K562 (cell line): Measurements from ENCODE around the gene NRM. TPM values are rescaled to one million over a fixed set of nuclear protein-coding genes. Genes with fewer than 3 reads are reported as not detected.

Source experiments
- CTBP1 ChIP-seq: fragments of 450-650 bp; IDR thresholded peaks from 2 replicates; pipeline ENCODE4 v1.6.1; 2016; ENCODE audit warnings: borderline replicate concordance
- TCF7L2 ChIP-seq: fragments of 150-350 bp; IDR thresholded peaks from 2 replicates; pipeline ENCODE4 v1.6.1; 2016; ENCODE audit warnings: low read depth, mild to moderate bottlenecking, low read length, moderate library complexity
- ZZZ3 ChIP-seq: fragments of 450-650 bp; IDR thresholded peaks from 2 replicates; pipeline ENCODE4 v1.6.1; 2016; ENCODE audit warnings: antibody characterized with exemption, mild to moderate bottlenecking, moderate library complexity
- polyA plus RNA-seq, 8 experiments: library from polyadenylated mRNA; depleted of rRNA in 4 of 8; stranded (reverse) in 5 of 8; unstranded in 3 of 8; fragments of >200 nt; fragmentation: Nextera tagmentation in 2 of 8; fragmentation: Illumina TruSeq in 1 of 8; extraction: Ambion mirVana in 2 of 8; extraction: Trizol in 1 of 8; gene quantifications; 2 replicates each; pipeline versions ENCODE4 v1.2.1 to v1.2.3, GENCODE V29; 2011 to 2014; ENCODE audit warnings: inconsistent platforms in 1 of 8, missing spikeins in 1 of 8
- total RNA-seq, 7 experiments: library from RNA; depleted of rRNA in 6 of 7; stranded (reverse); fragments of >200 nt in 6 of 7; fragmentation: Illumina TruSeq in 2 of 7; extraction: Trizol in 2 of 7; gene quantifications; 2 replicates each; pipeline versions ENCODE4 v1.2.1 to v1.2.3, GENCODE V29; 2011 to 2021; ENCODE audit warnings: low replicate concordance in 1 of 7
- TF ChIP-seq, protein P1 (sequence below): fragments of 450-650 bp; IDR thresholded peaks from 2 replicates; pipeline ENCODE4 v1.6.1; 2018; ENCODE audit not compliant: partially characterized antibody
- TF ChIP-seq, protein P2 (sequence below), 2 experiments: fragments of 450-650 bp in 1 of 2; sonication (generic) in 1 of 2; formaldehyde crosslinking in 1 of 2; IDR thresholded peaks; 2 replicates each; pipeline versions ENCODE4 v1.7.1 to v1.9.0; 2016 to 2022; ENCODE audit warnings: inconsistent platforms in 1 of 2, mild to moderate bottlenecking in 1 of 2, missing genetic modification reagents in 1 of 2
- TF ChIP-seq, protein P3 (sequence below): fragments of 450-650 bp; formaldehyde crosslinking; IDR thresholded peaks from 2 replicates; pipeline ENCODE4 v1.4.0; 2020; ENCODE audit warnings: mild to moderate bottlenecking, moderate library complexity
- TF ChIP-seq, protein P4 (sequence below): IDR thresholded peaks from 2 replicates; pipeline ENCODE4 v1.6.1; 2014; ENCODE audit warnings: antibody characterized with exemption

The NRM gene
- total and polyA plus RNA-seq, 9 of the 15 experiments (the other 6 are each of a cell fraction or from before 2014, with no cell fraction given): 9.7 to 58.2 (median 18.1) TPM

DNA sequence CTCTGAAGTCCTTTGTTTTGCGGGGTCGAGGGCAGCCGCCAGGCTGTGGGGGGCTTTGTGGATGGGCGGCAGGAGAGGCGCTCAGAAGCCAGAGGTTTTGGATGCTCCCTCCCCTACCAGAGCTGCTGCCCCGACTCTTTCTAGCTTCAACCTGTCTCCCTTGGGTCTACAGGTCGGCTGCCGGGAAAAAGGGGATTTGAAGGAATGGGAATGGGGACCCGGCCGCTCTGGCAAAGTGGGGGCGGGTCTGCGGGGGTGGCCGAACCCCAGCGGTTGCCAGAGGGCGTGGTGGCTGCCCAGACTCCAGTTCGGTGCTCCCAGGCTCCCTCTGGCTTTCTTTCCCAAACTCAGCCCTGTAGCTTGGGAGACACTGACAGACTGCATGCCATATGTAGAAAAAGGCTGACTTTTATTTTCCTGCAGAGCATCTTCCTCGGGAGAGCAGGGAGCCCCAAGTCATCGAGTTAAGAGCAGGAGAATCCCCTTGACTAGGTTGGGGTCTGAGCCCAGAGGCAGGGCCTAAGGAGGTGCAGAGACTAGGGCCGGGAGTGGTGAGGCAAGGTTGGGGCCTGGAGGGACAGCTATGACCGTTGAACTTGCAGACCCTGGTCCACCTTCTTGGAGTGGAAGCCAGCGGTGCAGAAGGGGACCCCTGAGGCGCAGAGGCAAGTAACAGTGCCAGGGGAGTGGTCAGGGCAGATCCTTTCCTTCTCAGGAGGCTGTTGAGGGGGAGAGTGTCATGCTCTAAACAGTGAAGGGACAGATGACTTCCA, 2.9 kb downstream of the NRM start (continued):
- TF ChIP-seq, protein P1, sequence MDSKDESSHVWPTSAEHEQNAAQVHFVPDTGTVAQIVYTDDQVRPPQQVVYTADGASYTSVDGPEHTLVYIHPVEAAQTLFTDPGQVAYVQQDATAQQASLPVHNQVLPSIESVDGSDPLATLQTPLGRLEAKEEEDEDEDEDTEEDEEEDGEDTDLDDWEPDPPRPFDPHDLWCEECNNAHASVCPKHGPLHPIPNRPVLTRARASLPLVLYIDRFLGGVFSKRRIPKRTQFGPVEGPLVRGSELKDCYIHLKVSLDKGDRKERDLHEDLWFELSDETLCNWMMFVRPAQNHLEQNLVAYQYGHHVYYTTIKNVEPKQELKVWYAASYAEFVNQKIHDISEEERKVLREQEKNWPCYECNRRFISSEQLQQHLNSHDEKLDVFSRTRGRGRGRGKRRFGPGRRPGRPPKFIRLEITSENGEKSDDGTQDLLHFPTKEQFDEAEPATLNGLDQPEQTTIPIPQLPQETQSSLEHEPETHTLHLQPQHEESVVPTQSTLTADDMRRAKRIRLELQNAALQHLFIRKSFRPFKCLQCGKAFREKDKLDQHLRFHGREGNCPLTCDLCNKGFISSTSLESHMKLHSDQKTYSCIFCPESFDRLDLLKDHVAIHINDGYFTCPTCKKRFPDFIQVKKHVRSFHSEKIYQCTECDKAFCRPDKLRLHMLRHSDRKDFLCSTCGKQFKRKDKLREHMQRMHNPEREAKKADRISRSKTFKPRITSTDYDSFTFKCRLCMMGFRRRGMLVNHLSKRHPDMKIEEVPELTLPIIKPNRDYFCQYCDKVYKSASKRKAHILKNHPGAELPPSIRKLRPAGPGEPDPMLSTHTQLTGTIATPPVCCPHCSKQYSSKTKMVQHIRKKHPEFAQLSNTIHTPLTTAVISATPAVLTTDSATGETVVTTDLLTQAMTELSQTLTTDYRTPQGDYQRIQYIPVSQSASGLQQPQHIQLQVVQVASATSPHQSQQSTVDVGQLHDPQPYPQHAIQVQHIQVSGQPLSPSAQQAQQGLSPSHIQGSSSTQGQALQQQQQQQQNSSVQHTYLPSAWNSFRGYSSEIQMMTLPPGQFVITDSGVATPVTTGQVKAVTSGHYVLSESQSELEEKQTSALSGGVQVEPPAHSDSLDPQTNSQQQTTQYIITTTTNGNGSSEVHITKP: no peak
- TF ChIP-seq TCF7L2: no peak
- TF ChIP-seq, protein P2, sequence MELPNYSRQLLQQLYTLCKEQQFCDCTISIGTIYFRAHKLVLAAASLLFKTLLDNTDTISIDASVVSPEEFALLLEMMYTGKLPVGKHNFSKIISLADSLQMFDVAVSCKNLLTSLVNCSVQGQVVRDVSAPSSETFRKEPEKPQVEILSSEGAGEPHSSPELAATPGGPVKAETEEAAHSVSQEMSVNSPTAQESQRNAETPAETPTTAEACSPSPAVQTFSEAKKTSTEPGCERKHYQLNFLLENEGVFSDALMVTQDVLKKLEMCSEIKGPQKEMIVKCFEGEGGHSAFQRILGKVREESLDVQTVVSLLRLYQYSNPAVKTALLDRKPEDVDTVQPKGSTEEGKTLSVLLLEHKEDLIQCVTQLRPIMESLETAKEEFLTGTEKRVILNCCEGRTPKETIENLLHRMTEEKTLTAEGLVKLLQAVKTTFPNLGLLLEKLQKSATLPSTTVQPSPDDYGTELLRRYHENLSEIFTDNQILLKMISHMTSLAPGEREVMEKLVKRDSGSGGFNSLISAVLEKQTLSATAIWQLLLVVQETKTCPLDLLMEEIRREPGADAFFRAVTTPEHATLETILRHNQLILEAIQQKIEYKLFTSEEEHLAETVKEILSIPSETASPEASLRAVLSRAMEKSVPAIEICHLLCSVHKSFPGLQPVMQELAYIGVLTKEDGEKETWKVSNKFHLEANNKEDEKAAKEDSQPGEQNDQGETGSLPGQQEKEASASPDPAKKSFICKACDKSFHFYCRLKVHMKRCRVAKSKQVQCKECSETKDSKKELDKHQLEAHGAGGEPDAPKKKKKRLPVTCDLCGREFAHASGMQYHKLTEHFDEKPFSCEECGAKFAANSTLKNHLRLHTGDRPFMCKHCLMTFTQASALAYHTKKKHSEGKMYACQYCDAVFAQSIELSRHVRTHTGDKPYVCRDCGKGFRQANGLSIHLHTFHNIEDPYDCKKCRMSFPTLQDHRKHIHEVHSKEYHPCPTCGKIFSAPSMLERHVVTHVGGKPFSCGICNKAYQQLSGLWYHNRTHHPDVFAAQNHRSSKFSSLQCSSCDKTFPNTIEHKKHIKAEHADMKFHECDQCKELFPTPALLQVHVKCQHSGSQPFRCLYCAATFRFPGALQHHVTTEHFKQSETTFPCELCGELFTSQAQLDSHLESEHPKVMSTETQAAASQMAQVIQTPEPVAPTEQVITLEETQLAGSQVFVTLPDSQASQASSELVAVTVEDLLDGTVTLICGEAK (IDR thresholded peaks at IDR 0.05): no peak
- TF ChIP-seq, protein P2 (CRISPR knock-in tag; IDR thresholded peaks at IDR 0.05): no peak
- TF ChIP-seq, protein P3, sequence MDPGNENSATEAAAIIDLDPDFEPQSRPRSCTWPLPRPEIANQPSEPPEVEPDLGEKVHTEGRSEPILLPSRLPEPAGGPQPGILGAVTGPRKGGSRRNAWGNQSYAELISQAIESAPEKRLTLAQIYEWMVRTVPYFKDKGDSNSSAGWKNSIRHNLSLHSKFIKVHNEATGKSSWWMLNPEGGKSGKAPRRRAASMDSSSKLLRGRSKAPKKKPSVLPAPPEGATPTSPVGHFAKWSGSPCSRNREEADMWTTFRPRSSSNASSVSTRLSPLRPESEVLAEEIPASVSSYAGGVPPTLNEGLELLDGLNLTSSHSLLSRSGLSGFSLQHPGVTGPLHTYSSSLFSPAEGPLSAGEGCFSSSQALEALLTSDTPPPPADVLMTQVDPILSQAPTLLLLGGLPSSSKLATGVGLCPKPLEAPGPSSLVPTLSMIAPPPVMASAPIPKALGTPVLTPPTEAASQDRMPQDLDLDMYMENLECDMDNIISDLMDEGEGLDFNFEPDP (CRISPR knock-in tag): no peak
- no peak for TF ChIP-seq ZZZ3
- TF ChIP-seq, protein P4, sequence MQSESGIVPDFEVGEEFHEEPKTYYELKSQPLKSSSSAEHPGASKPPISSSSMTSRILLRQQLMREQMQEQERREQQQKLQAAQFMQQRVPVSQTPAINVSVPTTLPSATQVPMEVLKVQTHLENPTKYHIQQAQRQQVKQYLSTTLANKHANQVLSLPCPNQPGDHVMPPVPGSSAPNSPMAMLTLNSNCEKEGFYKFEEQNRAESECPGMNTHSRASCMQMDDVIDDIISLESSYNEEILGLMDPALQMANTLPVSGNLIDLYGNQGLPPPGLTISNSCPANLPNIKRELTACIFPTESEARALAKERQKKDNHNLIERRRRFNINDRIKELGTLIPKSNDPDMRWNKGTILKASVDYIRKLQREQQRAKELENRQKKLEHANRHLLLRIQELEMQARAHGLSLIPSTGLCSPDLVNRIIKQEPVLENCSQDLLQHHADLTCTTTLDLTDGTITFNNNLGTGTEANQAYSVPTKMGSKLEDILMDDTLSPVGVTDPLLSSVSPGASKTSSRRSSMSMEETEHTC: no peak
- no peak; the same call in 1 of the 2 replicates for TF ChIP-seq CTBP1
